K562 (cell line): ENCODE data around the gene TUBA1B. TPM values are rescaled to one million over a fixed set of nuclear protein-coding genes. Genes with fewer than 3 reads are reported as not detected.

Experiments used
- ATF7 ChIP-seq: fragments of 450-650 bp; IDR thresholded peaks from 2 replicates; pipeline ENCODE4 v1.7.1; 2014; ENCODE audit warnings: mild to moderate bottlenecking, moderate library complexity
- CBX2 ChIP-seq: fragments of 200-600 bp; sonication (generic); IDR thresholded peaks from one replicate; pipeline ENCODE4 v1.6.1; 2012; ENCODE audit warnings: mild to moderate bottlenecking, low read length, inconsistent platforms; ENCODE audit not compliant: insufficient read depth, poor library complexity, severe bottlenecking
- ELF1 ChIP-seq: fragments of 200-800 bp; sonication (Bioruptor generic); IDR thresholded peaks from 2 replicates; pipeline ENCODE4 v1.6.1; 2016; ENCODE audit warnings: missing genetic modification characterization, missing compliant biosample characterization
- FOXJ2 ChIP-seq: fragments of 200-800 bp; sonication (Bioruptor generic); IDR thresholded peaks from 2 replicates; pipeline ENCODE4 v1.6.1; 2016; ENCODE audit warnings: missing genetic modification characterization, missing compliant biosample characterization
- L3MBTL2 ChIP-seq: fragments of 450-650 bp; IDR thresholded peaks from 2 replicates; pipeline ENCODE4 v1.6.1; 2016; ENCODE audit warnings: mild to moderate bottlenecking, moderate library complexity
- MAFF ChIP-seq: IDR thresholded peaks from 2 replicates; pipeline ENCODE4 v1.6.1; 2012; ENCODE audit warnings: low read length, improper control_type of control experiment
- MNT ChIP-seq, 2 experiments: fragments of 450-650 bp; conservative IDR thresholded peaks; 2 replicates each; pipeline ENCODE4 v1.6.1; 2017; ENCODE audit warnings: mild to moderate bottlenecking in 2 of 2, moderate library complexity in 2 of 2
- NEUROD1 ChIP-seq: fragments of 150-350 bp; IDR thresholded peaks from 2 replicates; pipeline ENCODE4 v1.6.1; 2014; ENCODE audit warnings: borderline replicate concordance, low read length, low read depth; ENCODE audit not compliant: partially characterized antibody
- NR4A1 ChIP-seq, 2 experiments: fragments of 250-450 bp in 1 of 2; fragments of 450-650 bp in 1 of 2; sonication (Bioruptor Pico) in 1 of 2; IDR thresholded peaks; 2 replicates each; pipeline versions ENCODE4 v1.4.0 to v1.6.1; 2016 to 2020; ENCODE audit warnings: mild to moderate bottlenecking in 2 of 2, missing compliant biosample characterization in 1 of 2, missing genetic modification characterization in 1 of 2, moderate library complexity in 1 of 2
- PBX2 ChIP-seq, 2 experiments: IDR thresholded peaks in 1 of 2; conservative IDR thresholded peaks in 1 of 2; 2 replicates each; pipeline ENCODE4 v1.6.1; 2016; ENCODE audit warnings: low read depth in 2 of 2, mild to moderate bottlenecking in 1 of 2, missing compliant biosample characterization in 1 of 2, missing genetic modification characterization in 1 of 2, moderate library complexity in 1 of 2
- PRPF4 ChIP-seq: fragments of 200-400 bp; formaldehyde crosslinking; IDR thresholded peaks from one replicate; pipeline ENCODE4 v1.6.1; 2017; ENCODE audit warnings: low read length, low read depth, mild to moderate bottlenecking; ENCODE audit not compliant: insufficient read depth, poor library complexity, severe bottlenecking
- SIN3B ChIP-seq: fragments of 450-650 bp; IDR thresholded peaks from 2 replicates; pipeline ENCODE4 v1.6.1; 2017; ENCODE audit warnings: low read depth, mild to moderate bottlenecking, moderate library complexity
- TARDBP ChIP-seq: fragments of 450-650 bp; IDR thresholded peaks from 2 replicates; pipeline ENCODE4 v1.6.1; 2016
- TEAD4 ChIP-seq, 2 experiments: sonication (generic) in 1 of 2; formaldehyde crosslinking in 1 of 2; IDR thresholded peaks; 2 replicates each; pipeline versions ENCODE4 v1.6.1 to v1.8.0; 2012 to 2022; ENCODE audit warnings: borderline replicate concordance in 1 of 2, inconsistent platforms in 1 of 2, low read length in 1 of 2, mild to moderate bottlenecking in 1 of 2, missing genetic modification reagents in 1 of 2
- THRB ChIP-seq: fragments of 450-650 bp; formaldehyde crosslinking; conservative IDR thresholded peaks from 2 replicates; pipeline ENCODE4 v1.4.0; 2022; ENCODE audit warnings: mild to moderate bottlenecking, missing genetic modification characterization
- ZBTB7A ChIP-seq: IDR thresholded peaks from 2 replicates; pipeline ENCODE4 v1.6.1; 2011; ENCODE audit warnings: low read depth, mild to moderate bottlenecking, low read length, moderate library complexity, borderline replicate concordance; ENCODE audit not compliant: control insufficient read depth
- ZBTB9 ChIP-seq: fragments of 450-650 bp; formaldehyde crosslinking; IDR thresholded peaks from 2 replicates; pipeline ENCODE4 v1.4.0; 2020; ENCODE audit warnings: mild to moderate bottlenecking, moderate library complexity
- ZNF384 ChIP-seq: IDR thresholded peaks from 2 replicates; pipeline ENCODE4 v1.6.1; 2012; ENCODE audit warnings: low read depth, low read length, improper control_type of control experiment
- ZNF830 ChIP-seq: fragments of 250-450 bp; sonication (Bioruptor Pico); IDR thresholded peaks from 2 replicates; pipeline ENCODE4 v1.5.0; 2021; ENCODE audit warnings: mild to moderate bottlenecking
- polyA plus RNA-seq, 8 experiments: library from polyadenylated mRNA; depleted of rRNA in 4 of 8; stranded (reverse) in 5 of 8; unstranded in 3 of 8; fragments of >200 nt; fragmentation: Nextera tagmentation in 2 of 8; fragmentation: Illumina TruSeq in 1 of 8; extraction: Ambion mirVana in 2 of 8; extraction: Trizol in 1 of 8; gene quantifications; 2 replicates each; pipeline versions ENCODE4 v1.2.1 to v1.2.3, GENCODE V29; 2011 to 2014; ENCODE audit warnings: inconsistent platforms in 1 of 8, missing spikeins in 1 of 8
- total RNA-seq, 7 experiments: library from RNA; depleted of rRNA in 6 of 7; stranded (reverse); fragments of >200 nt in 6 of 7; fragmentation: Illumina TruSeq in 2 of 7; extraction: Trizol in 2 of 7; gene quantifications; 2 replicates each; pipeline versions ENCODE4 v1.2.1 to v1.2.3, GENCODE V29; 2011 to 2021; ENCODE audit warnings: low replicate concordance in 1 of 7

Gene TUBA1B
- total and polyA plus RNA-seq, 9 of the 15 experiments (the other 6 are each of a cell fraction or from before 2014, with no cell fraction given) = 2,189 to 4,624 (median 2,628) TPM

- peak; percentile 56 for TF ChIP-seq PBX2 (CRISPR knock-in tag; IDR thresholded peaks at IDR 0.05; ENCODE audit: low read depth)
- peak; percentile 98 for TF ChIP-seq PBX2 (tag; conservative IDR thresholded peaks at IDR 0.05; ENCODE audit: low read depth)
- TF ChIP-seq ELF1 (tag) = no peak
- TF ChIP-seq THRB (CRISPR knock-in tag) = no peak
- TF ChIP-seq SIN3B = no peak
- peak; percentile 84 for TF ChIP-seq NEUROD1
- TF ChIP-seq MNT (conservative IDR thresholded peaks at IDR 0.05) = peak in 1 of 2 experiments; percentile 62; a peak in 2 of 4 replicates
- TF ChIP-seq ATF7 = peak; percentile 86
- TF ChIP-seq ZBTB9 (CRISPR knock-in tag) = 0 out of 2 replicates have a peak, but pooled peaks have one; percentile 49
- no peak for TF ChIP-seq CBX2
- no peak; the same call in 1 of the 2 replicates for TF ChIP-seq ZBTB7A
- TF ChIP-seq PRPF4 = no peak
- TF ChIP-seq FOXJ2 = no peak
- 0 out of 2 replicates have a peak, but pooled peaks have one; percentile 49 for TF ChIP-seq NR4A1 (CRISPR knock-in tag; IDR thresholded peaks at IDR 0.05)
- TF ChIP-seq NR4A1 (tag; IDR thresholded peaks at IDR 0.05) = 0 out of 2 replicates have a peak, but pooled peaks have one; percentile 24
- no peak for TF ChIP-seq TEAD4 (IDR thresholded peaks at IDR 0.05; ENCODE audit: low read length)
- no peak for TF ChIP-seq TEAD4 (CRISPR knock-in tag; IDR thresholded peaks at IDR 0.05; ENCODE audit: borderline replicate concordance)
- TF ChIP-seq MAFF = no peak
- TF ChIP-seq TARDBP = no peak
- peak; percentile 57 for TF ChIP-seq L3MBTL2
- TF ChIP-seq ZNF830 (CRISPR knock-in tag) = no peak
- TF ChIP-seq ZNF384 = no peak
Measured at GRCh38 chr12:49110464-49111155, 20.6 kb downstream of the TUBA1B start, which contains the start of gene LMBR1L (continued).
